ENCODE data around the gene SFMBT1.

Gene SFMBT1

DNA sequence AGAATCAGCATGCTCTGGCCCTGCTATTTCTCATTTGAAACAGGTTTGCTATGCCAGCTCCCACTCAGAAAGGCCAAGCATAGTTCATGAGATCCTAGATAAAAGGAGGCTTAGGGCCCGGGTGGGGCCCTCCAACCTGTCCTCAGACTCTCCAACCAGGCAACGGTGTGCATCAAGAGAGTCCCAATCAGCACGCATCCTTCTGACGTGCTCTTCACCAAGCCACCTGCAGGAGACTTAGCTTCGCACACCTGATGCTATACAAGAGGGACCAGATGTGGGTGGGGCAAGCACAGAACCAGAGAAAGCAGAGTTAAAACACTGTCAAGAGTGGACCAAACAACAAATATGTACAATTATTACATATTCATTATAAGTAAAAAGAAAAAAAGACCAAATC lies 165.8 kb downstream of the SFMBT1 start:
- DNase-seq, result no peak

- no peak for DNase-seq
Observed at GRCh38 chr3:52879581-52879980, 166.3 kb downstream of the SFMBT1 start.

DNA sequence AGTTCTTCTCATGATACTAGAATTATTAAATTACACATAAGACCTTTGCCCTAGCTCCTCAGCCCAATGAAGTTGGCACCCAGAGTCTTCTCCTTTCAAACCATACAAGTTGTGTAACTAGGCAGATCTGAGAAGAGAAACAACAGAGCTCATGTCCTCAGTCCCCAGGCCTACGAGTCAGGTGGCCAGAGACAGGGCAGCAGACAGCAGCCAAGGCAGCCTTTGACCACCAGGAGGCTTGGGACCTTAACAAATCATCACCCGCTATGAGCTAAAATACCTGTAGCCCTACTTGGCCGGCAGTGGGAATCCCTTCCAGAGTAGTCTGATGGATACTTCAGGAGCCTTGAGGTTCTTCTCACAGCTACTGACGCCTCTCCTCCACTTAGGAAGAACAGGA lies 166.8 kb downstream of the SFMBT1 start:
- DNase-seq, result no peak

- no peak for DNase-seq
Observed at GRCh38 chr3:52877085-52877484, 168.8 kb downstream of the SFMBT1 start.

GRCh38 chr3:52874864-52875587 lies 170.8 kb downstream of the SFMBT1 start:
- no peak for DNase-seq

- DNase-seq, result no peak
Observed at GRCh38 chr3:52874160-52874701, 171.6 kb downstream of the SFMBT1 start.

- no peak for DNase-seq
Observed at GRCh38 chr3:52873433-52874159, 172.3 kb downstream of the SFMBT1 start.

GRCh38 chr3:52872245-52872644 lies 173.6 kb downstream of the SFMBT1 start:
- no peak for DNase-seq

GRCh38 chr3:52871761-52872160 lies 174.1 kb downstream of the SFMBT1 start:
- no peak for DNase-seq

GRCh38 chr3:52870471-52870870 lies 175.4 kb downstream of the SFMBT1 start:
- DNase-seq, result no peak

GRCh38 chr3:52866427-52866826 lies 179.4 kb downstream of the SFMBT1 start:
- no peak for DNase-seq

DNA sequence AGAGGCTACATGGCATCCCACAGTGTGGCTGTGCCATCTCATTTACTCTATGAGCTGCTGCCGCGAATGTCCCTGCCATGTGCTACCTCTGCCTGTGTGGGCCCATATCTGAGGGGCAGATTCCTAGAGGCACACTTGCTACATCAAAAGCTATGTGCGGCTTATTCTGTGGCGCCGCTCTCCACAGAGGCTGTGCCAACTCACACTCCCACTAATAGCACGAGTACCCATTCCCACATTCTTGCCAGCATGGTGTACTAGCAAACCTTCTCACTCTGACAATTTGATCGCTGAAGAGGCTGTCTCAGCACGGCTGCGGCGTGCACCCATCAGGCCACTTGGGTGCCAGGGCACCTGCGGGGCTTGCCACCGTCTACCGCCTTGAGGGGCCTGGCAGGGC lies 179.9 kb downstream of the SFMBT1 start:
- no peak for DNase-seq

DNA sequence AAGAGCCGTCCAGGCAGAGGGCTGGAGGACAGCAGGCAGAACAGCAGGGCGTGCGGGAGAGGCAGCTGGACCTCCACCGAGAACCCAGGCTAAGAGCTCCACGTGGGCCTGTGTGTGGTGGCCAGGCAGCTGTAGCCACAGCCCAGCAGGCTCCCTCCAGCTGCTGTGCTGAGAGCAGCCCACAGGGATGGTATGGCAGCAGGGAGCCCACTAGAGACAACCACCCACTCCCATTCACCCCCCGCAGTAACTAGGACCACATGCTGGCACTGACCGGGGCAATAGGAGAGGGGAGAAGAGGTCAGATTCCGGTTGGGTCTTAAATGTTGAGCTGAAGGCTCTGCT lies 185.5 kb downstream of the SFMBT1 start:
- no peak for DNase-seq

DNA sequence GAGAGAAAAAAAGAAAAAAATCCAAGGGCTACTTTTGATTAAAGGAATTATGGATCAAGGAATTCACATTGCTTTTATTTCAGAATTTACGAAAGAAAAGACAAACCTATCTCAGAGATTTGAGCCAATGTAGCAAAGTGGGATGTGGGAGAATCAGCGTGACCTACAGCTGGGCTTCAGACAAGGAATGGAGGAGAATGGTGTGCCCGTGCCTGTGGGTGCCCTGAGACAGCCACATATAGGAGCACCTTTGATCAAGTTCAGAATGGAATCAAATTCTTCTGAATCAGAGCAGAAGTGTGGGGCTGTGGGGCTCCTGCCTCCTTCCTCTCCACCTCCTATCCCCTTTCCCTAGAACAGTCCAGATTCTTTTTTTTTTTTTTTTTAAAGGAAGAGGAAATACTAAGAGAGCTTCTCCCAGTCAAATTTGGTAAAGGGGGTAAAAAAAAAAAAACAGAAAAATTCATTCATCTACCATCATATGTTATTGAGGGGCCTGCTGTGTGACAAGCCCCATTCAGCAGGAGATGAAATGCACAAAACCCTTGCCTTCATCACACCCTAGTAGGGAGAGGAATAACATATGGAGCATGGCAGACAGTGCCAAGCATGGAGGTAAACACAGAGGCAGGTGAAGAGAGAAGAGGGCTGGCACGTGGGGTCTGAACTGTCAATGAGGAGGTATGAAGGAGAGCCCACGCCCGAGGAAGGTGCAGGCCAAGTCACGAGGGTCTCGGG lies 186.0 kb downstream of the SFMBT1 start:
- DNase-seq, result no peak

DNA sequence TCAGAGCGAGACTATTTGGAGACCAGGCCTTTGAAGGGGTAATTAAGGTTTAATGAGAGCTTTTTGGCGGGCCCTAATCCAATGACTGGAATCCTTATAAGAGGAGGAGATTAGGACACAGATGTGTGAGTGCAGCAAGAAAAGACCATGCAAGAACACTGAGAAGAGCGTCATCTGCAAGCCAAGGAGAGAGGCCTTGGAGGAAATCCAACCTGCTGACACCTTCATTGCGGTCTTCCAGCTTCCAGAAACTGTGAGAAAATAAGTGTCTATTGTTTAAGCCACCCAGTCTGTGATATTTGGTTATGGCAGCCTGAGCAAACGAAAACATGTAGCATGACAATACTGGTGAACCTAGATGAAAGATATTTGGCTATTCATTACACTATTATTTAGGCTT lies 188.0 kb downstream of the SFMBT1 start:
- DNase-seq, result no peak

GRCh38 chr3:52857133-52857532 lies 188.7 kb downstream of the SFMBT1 start:
- no peak for DNase-seq

GRCh38 chr3:52856666-52857065 lies 189.2 kb downstream of the SFMBT1 start:
- no peak for DNase-seq

DNA sequence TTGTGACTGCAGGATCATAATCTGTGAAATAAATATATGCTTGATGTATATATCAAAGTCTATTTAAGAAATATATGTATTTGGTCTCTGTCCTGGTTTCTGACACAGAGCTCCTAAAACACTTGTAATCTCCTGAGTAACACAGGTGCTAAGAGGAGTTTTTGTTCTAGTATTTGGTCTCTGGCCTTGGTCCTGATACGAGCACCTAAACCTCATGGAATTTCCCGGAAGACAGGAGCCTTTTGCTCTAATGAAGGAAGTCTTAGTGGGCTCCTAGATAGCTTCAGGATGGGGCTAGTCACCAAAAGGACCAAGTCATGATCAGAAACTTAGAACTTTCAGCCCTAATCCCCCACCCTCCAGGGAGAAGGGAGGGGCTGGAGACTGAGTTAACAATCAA lies 191.9 kb downstream of the SFMBT1 start:
- DNase-seq, result no peak
